ENCODE measurements around the gene PHACTR2. TPM values are rescaled to one million over a fixed set of nuclear protein-coding genes. Genes with fewer than 3 reads are reported as not detected.

The PHACTR2 gene
- total and polyA plus RNA-seq, 10 of the 15 experiments (the other 5 are each of a cell fraction or from before 2014, with no cell fraction given), result 1.4 to 19.1 (median 5.3) TPM

GRCh38 chr6:143821359-143821758, 143.6 kb downstream of the PHACTR2 start (continued):
- TF ChIP-seq POU2F2 (IDR thresholded peaks at IDR 0.05; ENCODE audit: borderline replicate concordance, low read depth, low read length) (no peak), SMAD1 (IDR thresholded peaks at IDR 0.05; ENCODE audit: low read depth, partially characterized antibody) (no peak), JUND (IDR thresholded peaks at IDR 0.05; ENCODE audit: low read depth, low read length) (no peak), ATF2 (IDR thresholded peaks at IDR 0.05; ENCODE audit: low read length) (no peak)

GRCh38 chr6:143822584-143823024, 144.8 kb downstream of the PHACTR2 start:
- ChIA-PET POLR2A (no interaction called here), RAD21 (ENCODE audit: unreplicated experiment) (no interaction called here), SMC1A (ENCODE audit: uncharacterized antibody, unreplicated experiment) (interaction anchor here (1.4 kb wide), 1 partner anchor 21 kb away, joined by 3 read pairs; the partner anchor contains the start of gene LTV1), CTCF (no interaction called here)
- BruUV-seq (replicated peaks), result no TSS peak
- H3K4me2 ChIP-seq (ENCODE audit: control insufficient read depth, insufficient read depth), result no peak overlapping the region
- in situ Hi-C loops (cut with MboI) (no loop called here), intact Hi-C loops (cut with micrococcal nuclease; ENCODE audit: unreplicated experiment) (no loop called here)
- no peaks in the 10 kb centered on the region for H4K20me1 ChIP-seq (ENCODE audit: control insufficient read depth, insufficient read depth)
- WGBS (ENCODE audit: insufficient coverage, insufficient replicate concordance, low lambda C conversion rate, missing lambda C conversion rate), result 62% methylated on average over 3 of the region's 3 CpGs
- ATAC-seq (no peak), DNase-seq (ENCODE audit: low read depth, low spot score) (no peak), FAIRE-seq (no peak)
- H3K27ac ChIP-seq (ENCODE audit: control insufficient read depth, insufficient read depth), result no peak overlapping the region
- H3K9me3 ChIP-seq (replicated peaks; ENCODE audit: control insufficient read depth, insufficient read depth, low read length), result no peaks in the 10 kb centered on the region
- no peak for TF ChIP-seq ZBTB40 (IDR thresholded peaks at IDR 0.05; ENCODE audit: borderline replicate concordance)
- no peak for TF ChIP-seq CHD4 (IDR thresholded peaks at IDR 0.05)
- no peak for TF ChIP-seq ATF3 (IDR thresholded peaks at IDR 0.05; ENCODE audit: borderline replicate concordance, extremely low read depth, low read depth, low read length)
- TF ChIP-seq RAD21 (IDR thresholded peaks at IDR 0.05; ENCODE audit: insufficient read depth, low read depth, low read length), result no peak
- TF ChIP-seq SREBF2 (IDR thresholded peaks at IDR 0.05; ENCODE audit: low read length), result no peak
- TF ChIP-seq TCF7 (IDR thresholded peaks at IDR 0.05; ENCODE audit: borderline replicate concordance), result no peak
- TF ChIP-seq RBBP5 (conservative IDR thresholded peaks at IDR 0.05), result no peak
- no peak for TF ChIP-seq RCOR1 (conservative IDR thresholded peaks at IDR 0.05; ENCODE audit: low read depth, low read length)
- TF ChIP-seq LARP7 (IDR thresholded peaks at IDR 0.05), result no peak
- no peak for TF ChIP-seq NFXL1 (IDR thresholded peaks at IDR 0.05; ENCODE audit: borderline replicate concordance)
- no peaks in the 10 kb centered on the region for H3K27me3 ChIP-seq (replicated peaks in 1 of 2; ENCODE audit: control insufficient read depth in 2 of 2, insufficient read depth in 2 of 2, low read length in 1 of 2)
- H2AFZ ChIP-seq (ENCODE audit: control insufficient read depth, low read depth, low read length), result no peak overlapping the region
- no peaks in the 10 kb centered on the region for H3K79me2 ChIP-seq (ENCODE audit: control insufficient read depth, insufficient read depth, low read length)
- no peak overlapping the region for H3K4me3 ChIP-seq
- H3K9ac ChIP-seq (ENCODE audit: control insufficient read depth, insufficient read depth, low read length), result no peak overlapping the region
- H3K4me1 ChIP-seq (ENCODE audit: control insufficient read depth, insufficient read depth, low read length), result no peaks in the 10 kb centered on the region
- H3K36me3 ChIP-seq (ENCODE audit: control insufficient read depth in 2 of 2, insufficient read depth in 2 of 2, low read length in 1 of 2), result no peaks in the 10 kb centered on the region
